HG03378 (cell line): Measurements from ENCODE around the gene PAPPA2.
"Not testable (repeated sequence)": the region's sequence is repeated elsewhere in the genome, so short reads cannot be mapped to it uniquely, and the experiment has no call there.

ENCODE experiments used
- ATAC-seq: cut with Tn5 transposase; IDR thresholded peaks from one replicate; pipeline ENCODE4 v1.9.1; 2021; ENCODE audit warnings: mild to moderate bottlenecking, moderate library complexity; ENCODE audit not compliant: unreplicated experiment

Gene PAPPA2

DNA sequence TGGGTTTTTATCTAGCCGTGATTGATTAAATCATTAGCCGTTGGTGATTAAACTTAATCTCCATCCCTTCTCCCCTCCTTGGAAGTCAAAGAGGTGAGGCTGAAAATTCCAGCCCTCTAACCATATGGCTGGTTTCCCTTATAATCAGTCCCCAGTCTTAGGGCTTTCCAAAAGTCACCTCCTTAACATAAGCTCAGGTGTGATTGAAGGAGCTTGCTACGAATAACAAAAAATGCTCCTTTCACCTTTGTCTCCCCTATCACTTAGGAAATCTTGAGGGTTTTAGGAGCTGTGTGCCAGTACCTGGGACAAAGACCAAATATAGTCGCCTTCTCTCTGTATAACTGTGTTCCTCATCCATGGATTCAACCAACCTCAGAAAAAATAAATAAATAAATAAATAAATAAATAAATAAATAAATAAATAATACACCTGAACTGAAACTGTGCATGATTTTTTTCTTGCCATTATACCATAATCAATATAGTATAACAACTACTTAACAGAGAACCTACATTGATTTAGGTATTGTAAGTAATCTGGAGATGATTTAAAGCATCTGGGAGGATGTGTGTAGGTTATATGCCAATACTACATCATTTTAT lies 82.2 kb downstream of the PAPPA2 start:
- no peak for ATAC-seq

DNA sequence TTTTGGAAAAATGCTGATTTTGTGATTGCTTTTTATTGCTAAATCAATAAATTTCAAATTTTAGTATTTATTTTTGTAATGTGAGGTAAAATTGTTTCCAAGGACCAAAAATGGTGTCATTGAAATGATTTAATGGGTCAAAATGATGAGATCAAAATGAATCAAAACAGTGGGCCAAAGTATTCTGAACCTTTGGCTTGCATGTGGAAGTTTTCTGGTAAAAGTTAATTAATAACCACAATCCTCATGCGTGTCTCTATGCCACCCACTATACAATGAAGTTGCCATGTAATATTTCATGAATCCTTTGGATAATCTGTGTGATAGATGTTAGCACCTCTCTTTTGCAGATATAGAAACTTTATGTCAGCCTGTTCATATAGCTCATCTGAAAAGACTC lies 83.8 kb downstream of the PAPPA2 start:
- ATAC-seq, result no peak

DNA sequence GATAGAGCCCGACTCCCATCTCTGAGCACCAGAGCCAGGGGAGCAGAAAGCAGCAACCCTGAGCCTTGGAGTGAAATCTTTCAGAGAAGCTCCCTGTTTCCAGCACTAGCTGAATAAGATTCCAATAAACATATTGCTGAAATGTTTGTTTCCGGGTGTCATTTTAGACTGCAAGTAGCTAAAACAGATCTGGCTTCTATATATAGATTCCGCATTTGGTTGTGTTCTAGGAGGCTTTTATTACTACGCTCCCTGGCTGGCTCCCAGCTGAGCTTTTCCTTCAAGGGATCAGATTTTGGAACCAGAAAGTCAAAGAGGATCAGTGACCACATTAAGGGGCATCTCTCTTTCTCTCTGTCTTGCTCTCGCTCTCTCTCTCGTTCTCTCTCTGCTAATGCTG lies 88.2 kb downstream of the PAPPA2 start:
- ATAC-seq, result no peak

DNA sequence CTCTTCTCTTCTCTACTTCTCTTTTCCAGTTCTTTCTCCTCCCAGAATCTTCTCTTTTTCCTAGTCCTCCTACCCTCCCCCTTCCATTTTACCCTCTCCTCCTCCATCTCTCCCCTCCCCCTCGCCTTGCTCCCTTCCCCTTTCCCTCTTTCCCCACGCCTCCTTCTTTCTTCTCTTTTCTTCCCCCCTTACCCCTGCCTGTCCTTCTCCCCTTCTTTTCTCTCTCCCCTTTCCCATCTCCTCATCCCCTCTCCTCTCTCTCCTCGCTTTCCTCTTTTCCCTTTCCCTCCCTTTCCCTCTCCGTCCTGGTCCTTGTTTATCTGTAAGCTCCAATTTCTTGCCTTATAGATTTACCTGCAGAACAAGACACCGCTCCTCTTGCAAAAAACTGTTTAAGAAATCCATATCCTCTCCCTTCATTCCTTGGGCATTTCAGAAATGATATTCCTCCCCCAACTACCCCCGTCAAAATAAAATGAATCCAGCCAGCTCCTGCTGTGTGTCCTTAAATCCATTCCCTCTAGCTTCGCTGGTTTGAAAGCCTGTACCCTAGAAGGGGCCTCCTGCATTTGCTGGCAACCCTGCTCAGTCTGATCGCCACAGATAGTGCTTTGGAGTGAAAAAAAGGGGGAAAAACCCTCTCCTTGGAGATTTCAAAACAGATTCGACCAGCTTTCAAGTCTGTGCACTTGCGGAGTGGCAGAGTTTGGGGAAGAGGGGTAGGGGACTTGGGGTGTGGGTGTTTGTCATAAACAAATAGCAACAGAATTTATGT lies 89.4 kb downstream of the PAPPA2 start:
- no peak for ATAC-seq

DNA sequence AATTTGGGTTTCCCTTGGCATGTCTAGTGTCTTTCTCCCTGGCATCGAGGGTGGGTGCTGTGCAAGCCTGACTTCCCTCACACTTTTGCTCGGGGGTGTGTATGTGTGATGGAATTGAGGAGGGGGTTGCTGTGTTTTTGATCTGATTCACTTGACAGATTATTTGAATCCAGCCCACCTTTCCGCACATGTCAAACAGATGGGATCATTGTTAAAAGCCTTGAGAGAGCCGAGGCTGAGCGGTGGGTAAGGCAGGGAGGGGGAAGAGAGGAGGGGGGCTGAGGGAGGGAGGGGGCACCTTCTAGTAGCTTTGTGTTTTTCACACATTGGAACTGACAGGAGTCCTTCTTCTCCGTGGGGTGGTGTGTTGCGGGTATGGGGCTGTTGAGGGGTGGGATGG lies 90.0 kb downstream of the PAPPA2 start:
- no peak for ATAC-seq

DNA sequence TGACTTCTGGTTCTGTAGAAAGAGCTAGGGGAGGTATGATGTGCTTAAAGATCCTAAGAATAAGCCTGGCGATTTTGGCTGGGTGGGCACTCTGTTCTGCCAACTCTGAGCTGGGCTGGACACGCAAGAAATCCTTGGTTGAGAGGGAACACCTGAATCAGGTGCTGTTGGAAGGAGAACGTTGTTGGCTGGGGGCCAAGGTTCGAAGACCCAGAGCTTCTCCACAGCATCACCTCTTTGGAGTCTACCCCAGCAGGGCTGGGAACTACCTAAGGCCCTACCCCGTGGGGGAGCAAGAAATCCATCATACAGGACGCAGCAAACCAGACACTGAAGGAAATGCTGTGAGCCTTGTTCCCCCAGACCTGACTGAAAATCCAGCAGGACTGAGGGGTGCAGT lies 93.3 kb downstream of the PAPPA2 start:
- ATAC-seq, result no peak

DNA sequence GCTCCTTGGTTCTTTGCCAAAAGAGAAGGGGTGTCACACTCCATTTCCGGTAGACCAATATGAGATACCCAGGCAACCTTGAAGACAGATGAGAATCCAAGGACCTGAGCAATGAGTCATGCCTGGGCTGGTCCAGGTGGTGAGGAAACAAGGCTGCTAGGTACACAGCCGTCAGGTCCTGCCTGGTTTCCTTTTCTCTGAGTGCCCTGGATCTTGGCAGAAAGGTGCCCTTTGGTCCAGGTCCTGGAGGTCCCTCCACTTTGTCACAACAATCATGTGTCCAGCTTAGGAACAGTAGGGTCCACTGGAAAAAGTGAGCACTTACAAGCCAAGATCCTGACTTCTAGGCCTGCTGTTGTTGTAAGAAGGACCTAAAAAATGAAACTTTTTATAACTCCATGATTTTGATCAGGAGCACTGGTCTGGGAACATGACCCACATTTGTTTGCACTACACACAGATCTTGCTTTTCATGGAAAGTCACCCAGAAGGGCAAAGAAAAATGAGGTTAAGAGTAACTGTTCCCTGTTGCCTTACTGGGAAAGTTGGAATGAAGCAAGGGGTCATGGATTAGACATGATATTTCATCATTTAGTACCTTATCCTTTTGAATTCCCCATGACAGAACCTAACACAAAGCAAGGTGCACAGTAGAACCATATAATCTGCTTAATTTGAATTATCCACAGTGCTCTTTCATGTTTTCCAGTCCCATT lies 94.7 kb downstream of the PAPPA2 start:
- ATAC-seq, result no peak

DNA sequence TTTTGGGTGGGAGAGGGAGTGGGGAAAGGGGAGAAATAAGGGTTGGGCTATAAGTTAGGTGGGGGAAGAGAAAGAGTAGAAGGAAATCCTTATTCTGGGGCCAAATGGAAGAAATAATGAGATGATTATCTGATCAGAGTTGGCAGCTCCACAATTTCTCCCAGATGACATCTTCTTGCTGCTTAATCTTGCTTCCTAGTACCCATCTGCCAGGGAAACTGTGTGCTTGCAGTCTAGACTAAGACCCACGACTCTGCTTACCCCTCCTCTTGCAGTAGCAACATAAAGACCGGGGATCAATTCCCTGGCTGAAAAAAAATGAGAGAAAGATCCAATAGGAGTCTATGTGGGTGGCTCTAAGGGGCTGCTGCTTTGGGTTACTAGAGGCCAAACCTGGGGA lies 95.6 kb downstream of the PAPPA2 start:
- ATAC-seq, result no peak

DNA sequence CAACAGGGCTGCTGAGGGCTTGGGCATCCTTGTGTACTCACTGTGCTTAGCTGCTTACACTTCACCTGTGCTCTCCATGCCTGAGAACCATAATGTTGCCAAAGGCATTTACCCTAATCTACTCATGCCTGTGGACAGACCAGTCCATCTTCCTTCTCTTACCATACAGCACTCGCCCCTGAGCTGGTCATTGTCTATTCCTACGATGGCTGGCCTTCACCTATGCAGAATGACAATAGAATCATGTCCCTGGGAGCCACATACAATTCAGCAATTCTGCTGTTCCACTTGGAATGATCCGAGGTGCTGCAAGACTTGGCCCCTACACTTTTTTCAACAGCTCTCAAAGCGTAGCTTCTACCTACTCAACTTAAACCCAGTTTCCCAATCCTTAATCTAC lies 96.5 kb downstream of the PAPPA2 start:
- ATAC-seq, result no peak

DNA sequence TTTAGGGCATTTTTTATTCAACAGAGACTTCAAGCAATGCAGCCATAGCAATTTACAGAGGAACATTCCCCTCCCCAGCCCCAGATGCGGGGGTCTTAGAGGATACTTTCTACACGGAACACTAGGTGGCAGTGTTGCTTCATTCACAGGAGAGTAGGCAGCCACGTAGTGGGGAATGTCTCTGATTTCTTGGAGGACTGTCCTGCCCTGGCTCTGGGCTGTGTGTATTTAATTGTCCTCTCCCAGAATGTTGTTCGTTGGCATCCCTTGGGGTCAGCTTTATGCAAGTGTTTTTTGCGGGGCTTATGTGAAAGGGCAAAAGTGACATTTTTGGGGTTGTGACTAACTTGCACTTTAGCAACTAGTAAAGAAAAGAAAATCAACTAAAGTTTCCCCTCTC lies 96.9 kb downstream of the PAPPA2 start:
- ATAC-seq, result peak; percentile 73

DNA sequence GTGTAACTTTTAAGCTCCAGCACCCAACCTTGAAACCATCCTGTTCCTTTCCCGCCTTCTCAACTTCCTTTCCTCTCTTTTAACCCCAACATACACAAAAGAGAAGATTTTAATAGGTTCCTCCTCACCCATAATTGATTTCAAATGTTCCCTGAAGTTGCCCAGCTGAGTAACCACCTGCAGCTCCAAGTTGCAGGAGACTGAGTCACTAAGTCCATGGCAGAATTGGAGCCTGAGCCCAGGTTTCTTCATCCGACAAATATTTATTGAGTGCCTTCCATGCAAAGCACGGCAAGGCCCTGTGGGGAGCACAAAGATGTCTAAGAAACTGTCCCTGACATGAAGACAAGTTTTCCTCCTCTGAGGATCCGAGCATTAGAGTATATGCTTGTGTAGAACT lies 97.7 kb downstream of the PAPPA2 start:
- no peak for ATAC-seq

DNA sequence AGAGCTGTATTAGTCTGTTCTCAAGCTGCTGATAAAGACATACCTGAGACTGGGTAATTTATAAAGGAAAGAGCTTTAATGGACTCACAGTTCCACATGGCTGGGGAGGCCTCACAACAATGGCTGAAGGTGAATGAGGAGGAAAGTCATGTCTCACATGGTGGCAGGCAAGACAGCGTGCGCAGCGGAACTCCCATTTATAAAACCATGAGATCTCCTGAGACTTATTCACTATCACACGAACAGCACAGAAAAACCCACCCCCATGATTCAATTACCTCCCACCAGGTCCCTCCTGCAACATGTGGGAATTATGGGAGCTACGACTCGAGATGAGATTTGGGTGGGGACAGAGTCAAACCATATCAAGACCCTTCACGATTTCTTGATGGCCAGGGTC lies 98.8 kb downstream of the PAPPA2 start:
- ATAC-seq, result not testable (repeated sequence)

DNA sequence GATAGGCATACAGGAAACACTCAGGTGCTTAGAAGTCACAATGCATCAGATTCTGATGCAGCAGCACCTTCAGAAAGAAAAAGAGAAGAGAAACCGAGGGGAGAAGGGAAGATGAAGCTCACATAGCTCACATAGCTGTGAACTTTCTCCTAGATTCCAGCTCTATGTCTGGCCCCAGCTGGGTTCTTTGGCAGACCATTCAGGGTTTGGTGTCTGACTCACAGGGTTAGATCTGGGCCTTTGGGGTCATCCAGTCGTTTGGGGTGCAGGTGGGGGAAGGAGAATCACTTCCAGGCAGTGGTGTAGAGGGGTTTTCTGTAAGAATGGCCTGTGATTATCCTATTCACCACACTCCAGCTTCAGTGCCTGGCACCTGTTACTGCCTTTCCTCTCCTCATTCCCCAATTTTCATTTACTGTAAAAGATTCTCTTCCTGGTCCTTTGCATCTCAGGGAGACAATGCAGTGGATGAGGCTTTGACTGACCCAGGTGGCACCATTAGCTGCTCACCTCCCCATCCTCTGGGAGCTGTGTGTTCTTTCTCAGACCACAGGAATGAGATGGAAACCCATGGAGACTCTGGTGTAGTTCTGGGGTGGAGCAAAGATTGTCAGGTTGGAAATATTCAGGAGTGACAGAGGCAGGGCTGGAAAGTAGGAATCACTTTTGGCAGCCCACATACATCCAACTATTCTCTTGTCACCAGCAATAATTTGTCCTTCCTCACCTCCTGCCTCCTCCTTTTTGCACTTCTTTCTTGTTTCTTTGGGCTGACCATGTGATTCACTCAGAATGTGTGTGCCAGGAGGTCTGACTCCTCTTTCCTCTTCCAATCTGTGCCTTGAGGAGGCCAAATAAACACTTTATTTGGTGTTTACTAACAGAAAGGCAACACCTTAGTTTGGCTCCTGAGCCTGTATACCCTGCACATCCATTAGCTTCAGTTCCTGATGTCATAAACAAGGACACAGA lies 103.3 kb downstream of the PAPPA2 start:
- ATAC-seq, result no peak

DNA sequence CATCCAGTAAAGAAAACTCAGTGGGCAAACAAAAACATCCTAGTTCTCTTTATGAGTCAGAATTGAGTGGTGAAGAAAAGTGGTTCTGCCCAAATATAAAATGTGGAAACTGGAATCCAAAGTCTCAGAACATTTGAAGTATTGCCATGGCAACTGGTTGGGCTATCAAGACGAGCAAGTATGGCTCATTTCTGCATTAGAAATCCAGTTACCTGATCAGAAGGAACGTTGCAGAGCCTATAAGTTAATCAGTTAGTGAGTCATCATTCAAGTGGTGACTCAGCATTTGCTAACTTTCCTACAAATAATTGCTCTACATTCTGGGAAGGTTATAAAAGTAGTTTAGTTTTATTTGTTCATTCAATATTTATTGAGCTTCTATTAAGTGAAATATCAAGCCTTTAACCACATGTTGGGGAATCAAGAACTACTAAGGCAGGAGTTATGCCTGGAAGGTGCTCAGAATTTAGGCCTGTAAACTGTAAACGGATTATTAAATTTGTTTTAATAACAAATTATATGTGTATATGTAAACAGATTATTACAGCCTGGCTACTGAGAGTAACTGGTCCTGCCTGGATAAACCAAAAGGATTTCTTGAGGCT lies 104.3 kb downstream of the PAPPA2 start:
- ATAC-seq, result no peak

DNA sequence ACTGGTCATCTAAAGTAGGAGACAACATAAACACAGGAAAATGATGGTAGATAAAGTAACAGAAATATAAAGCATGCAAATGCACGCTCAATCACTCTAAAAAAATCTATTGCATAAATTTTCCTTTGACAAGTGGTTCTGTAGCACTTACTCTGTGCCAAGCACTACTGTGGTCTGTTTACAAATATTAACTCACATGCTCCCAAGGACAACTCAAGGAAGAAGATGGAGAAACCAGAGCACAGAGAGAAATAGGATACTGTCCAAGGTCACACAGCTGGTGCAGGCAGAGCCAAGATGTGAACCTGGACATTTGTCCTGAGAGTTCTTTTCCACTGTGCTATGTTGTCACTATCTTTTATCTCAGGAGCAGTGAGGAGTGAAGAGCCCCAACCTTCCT lies 105.2 kb downstream of the PAPPA2 start:
- ATAC-seq, result no peak

DNA sequence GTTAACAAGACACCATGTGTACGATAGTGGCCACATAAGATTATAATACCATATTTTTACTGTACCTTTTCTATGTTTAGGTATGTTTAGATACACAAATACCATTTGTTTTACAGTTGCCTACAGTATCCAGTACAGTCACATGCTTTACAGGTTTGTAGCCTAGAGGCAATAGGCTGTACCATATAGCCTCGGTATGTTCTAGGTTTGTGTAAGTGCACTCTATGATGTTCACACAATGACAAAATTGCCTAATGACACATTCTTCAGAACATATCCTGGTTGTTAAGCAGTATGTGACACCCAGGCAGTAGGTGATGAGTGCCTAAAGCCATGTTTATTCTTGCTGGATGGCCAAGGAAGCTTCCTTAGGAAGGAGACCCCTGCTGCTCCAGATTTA lies 111.8 kb downstream of the PAPPA2 start:
- no peak for ATAC-seq

DNA sequence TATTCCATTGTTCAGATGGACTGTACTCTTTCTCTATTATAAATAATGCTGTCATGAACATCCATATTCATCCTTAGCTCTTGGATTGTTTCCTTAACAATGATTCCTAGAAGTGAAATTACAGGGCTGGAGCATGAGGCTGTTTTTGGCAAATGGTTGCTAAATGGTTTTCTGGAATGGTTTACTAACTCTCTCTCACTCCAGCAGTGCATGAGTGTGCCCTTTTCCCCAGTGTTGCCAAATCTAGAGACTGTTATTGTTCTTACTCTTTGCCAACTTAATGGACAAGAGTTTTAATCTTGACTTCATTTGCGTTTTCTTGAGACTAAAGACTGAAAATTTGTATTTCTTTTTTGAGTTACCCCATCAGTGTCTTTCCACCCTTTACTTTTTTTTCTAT lies 113.0 kb downstream of the PAPPA2 start:
- no peak for ATAC-seq

DNA sequence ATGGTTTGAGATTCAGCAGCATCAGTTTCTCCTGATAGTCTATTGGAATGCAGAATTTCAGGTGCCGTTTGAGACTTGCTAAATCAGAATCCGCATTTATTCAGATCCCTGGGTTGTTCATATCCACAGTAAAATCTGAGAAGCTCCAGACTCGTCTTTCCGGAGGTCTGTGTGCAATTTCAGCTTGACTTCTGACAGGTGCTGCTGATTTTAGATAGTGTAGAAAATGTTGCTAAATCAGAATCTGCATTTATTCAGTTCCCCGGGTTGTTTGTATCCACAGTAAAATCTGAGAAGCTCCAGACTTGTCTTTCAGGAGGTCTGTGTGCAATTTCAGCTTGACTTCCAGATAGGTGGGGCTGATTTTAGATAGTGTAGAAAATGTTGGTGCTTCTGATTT lies 113.7 kb downstream of the PAPPA2 start:
- no peak for ATAC-seq

DNA sequence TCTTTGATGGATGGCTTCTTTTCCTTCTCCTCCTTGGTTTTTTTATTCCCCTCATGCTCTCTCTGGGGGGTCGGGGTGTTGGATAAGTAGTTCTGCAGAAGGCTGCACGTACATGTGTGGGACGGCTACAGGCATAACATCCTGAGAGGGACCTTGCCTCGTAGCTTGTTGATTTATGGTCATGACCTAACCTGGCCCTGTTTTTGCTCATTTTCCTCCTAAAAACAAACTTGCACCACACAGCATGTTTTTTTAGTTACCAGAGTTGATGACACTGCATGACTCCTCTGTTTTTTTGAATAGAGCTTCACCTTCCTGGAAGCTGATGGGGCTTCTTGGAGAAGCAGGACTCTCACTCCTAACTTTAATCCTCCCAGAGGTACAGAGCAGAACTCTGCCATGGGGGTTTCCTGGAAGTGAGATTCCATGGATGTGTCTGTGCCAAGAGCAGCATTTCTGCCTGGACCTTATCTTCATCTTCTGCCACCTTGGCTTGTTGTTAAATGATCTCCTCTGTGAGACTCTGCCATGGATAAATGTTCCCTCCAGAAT lies 114.7 kb downstream of the PAPPA2 start:
- no peak for ATAC-seq

DNA sequence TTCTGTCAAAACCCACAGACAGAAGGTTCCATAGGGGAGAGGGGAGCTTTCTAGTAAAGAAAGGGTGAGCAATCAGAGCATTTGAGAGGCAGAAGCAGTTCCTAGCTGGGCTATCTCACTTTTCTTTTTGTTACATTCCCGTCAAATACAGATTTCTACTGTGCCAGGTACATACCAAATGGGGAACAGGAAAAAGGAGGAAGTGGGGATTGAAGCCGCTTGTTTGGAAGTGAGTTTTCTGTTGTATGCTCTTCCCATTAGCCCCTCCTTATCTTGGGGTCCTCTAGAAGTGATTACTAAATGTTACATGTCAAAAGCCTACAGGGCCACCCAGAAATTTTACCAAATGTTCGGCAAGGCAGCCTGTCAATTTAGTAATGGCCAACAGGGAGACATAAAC lies 116.1 kb downstream of the PAPPA2 start:
- no peak for ATAC-seq
